Activated T-helper 1 cell treated with anti-CD3 and anti-CD28 coated beads, Interleukin-12 subunit alpha, Interleukin-12 subunit beta, Interleukin-2, Interleukin-4 antibody, amounts not matched to agents 30 ng/mL and 10 ng/mL and 1 ng/mL, durations not matched to agents 14 hours and 24 hours and 36 hours (primary cell): ENCODE results near the gene TMEM61. TPM values are rescaled to one million over a fixed set of nuclear protein-coding genes. Genes with fewer than 3 reads are reported as not detected.

Experiments
- DNase-seq: peaks from one replicate; pipeline ENCODE4 v3.0.0; 2021; ENCODE audit warnings: low spot score
- H3K27ac Mint-ChIP-seq: one replicate; pipeline ENCODE4 v1.8.0; 2021; ENCODE audit warnings: mild to moderate bottlenecking, mixed read lengths
- H3K27me3 Mint-ChIP-seq: one replicate; pipeline ENCODE4 v1.8.0; 2022; ENCODE audit warnings: mild to moderate bottlenecking, moderate library complexity, mixed read lengths; ENCODE audit not compliant: insufficient read depth
- H3K36me3 Mint-ChIP-seq: one replicate; pipeline ENCODE4 v1.8.0; 2021; ENCODE audit warnings: low read depth, mixed read lengths
- H3K4me1 Mint-ChIP-seq: one replicate; pipeline ENCODE4 v1.8.0; 2021; ENCODE audit warnings: low read depth, mixed read lengths
- H3K4me3 Mint-ChIP-seq: one replicate; pipeline ENCODE4 v1.8.0; 2021; ENCODE audit warnings: mild to moderate bottlenecking, moderate library complexity, mixed read lengths
- H3K9me3 Mint-ChIP-seq: one replicate; pipeline ENCODE4 v1.8.0; 2021; ENCODE audit warnings: mixed read lengths
- intact Hi-C: fragments of 100-400 bp; cut with micrococcal nuclease; formaldehyde crosslinking; loops from one replicate; pipeline ENCODE4 v1.15.1; 2024
- total RNA-seq: library from RNA; stranded (reverse); gene quantifications from 2 replicates; pipeline ENCODE4 v1.2.3, GENCODE V29; 2022

The TMEM61 gene
- total RNA-seq, 1 donor from 2014 or later = not detected

- no peaks in the 10 kb centered on the region for H3K36me3 Mint-ChIP-seq
- peaks cover 13% of the 10 kb centered on the region for H3K27me3 Mint-ChIP-seq
- peaks cover 19% of the 10 kb centered on the region for H3K4me1 Mint-ChIP-seq
- DNase-seq = no peak
- no peaks in the 10 kb centered on the region for H3K9me3 Mint-ChIP-seq
- H3K4me3 Mint-ChIP-seq = no peak overlapping the region
- intact Hi-C loops = loop anchor here (10.0 kb wide), 1 partner anchor 177 kb away; no protein-coding TSS in a partner anchor
- H3K27ac Mint-ChIP-seq = no peak overlapping the region
Measured at GRCh38 chr1:54991939-54992338, 11.5 kb downstream of the TMEM61 start.

GRCh38 chr1:54993140-54993539 lies 12.7 kb downstream of the TMEM61 start:
- no peak overlapping the region for H3K4me3 Mint-ChIP-seq
- no peak for DNase-seq
- H3K9me3 Mint-ChIP-seq = no peaks in the 10 kb centered on the region
- peaks cover 19% of the 10 kb centered on the region for H3K4me1 Mint-ChIP-seq
- intact Hi-C loops = loop anchor here (10.0 kb wide), 1 partner anchor 178 kb away; no protein-coding TSS in a partner anchor
- H3K36me3 Mint-ChIP-seq = no peaks in the 10 kb centered on the region
- peaks cover 21% of the 10 kb centered on the region for H3K27me3 Mint-ChIP-seq
- no peak overlapping the region for H3K27ac Mint-ChIP-seq

- intact Hi-C loops = loop anchor here (2.0 to 10.0 kb wide), 2 partner anchors 28 to 180 kb away; no protein-coding TSS in a partner anchor
- Mint-ChIP-seq H3K27ac (no peak overlapping the region), H3K4me3 (no peak overlapping the region), H3K9me3 (no peaks in the 10 kb centered on the region), H3K36me3 (no peaks in the 10 kb centered on the region), H3K27me3 (peaks cover 21% of the 10 kb centered on the region), H3K4me1 (peaks cover 19% of the 10 kb centered on the region)
- no peak for DNase-seq
Measured at GRCh38 chr1:54994355-54994990, 14.0 kb downstream of the TMEM61 start.

- Mint-ChIP-seq H3K27me3 (peaks cover 25% of the 10 kb centered on the region), H3K9me3 (no peaks in the 10 kb centered on the region), H3K36me3 (no peaks in the 10 kb centered on the region), H3K4me1 (peaks cover 19% of the 10 kb centered on the region), H3K27ac (no peak overlapping the region), H3K4me3 (no peak overlapping the region)
- DNase-seq = no peak
- intact Hi-C loops = loop anchor here (2.0 to 10.0 kb wide), 3 partner anchors 28 to 323 kb away; no protein-coding TSS in a partner anchor
Measured at GRCh38 chr1:54995013-54995760, 14.8 kb downstream of the TMEM61 start.

- Mint-ChIP-seq H3K27ac (no peak overlapping the region), H3K4me1 (peaks cover 19% of the 10 kb centered on the region), H3K36me3 (no peaks in the 10 kb centered on the region), H3K9me3 (no peaks in the 10 kb centered on the region), H3K4me3 (peak overlapping the region; percentile 19), H3K27me3 (peaks cover 27% of the 10 kb centered on the region)
- intact Hi-C loops = loop anchor here (1.0 to 10.0 kb wide), 5 partner anchors 27 to 324 kb away; no protein-coding TSS in a partner anchor
- peak; percentile 35 for DNase-seq
Measured at GRCh38 chr1:54995835-54996234, 15.4 kb downstream of the TMEM61 start.

GRCh38 chr1:54996359-54996868 lies 16.0 kb downstream of the TMEM61 start:
- H3K4me3 Mint-ChIP-seq = peak overlapping the region; percentile 19
- H3K9me3 Mint-ChIP-seq = no peaks in the 10 kb centered on the region
- peak; percentile 70 for DNase-seq
- H3K27me3 Mint-ChIP-seq = peaks cover 27% of the 10 kb centered on the region
- intact Hi-C loops = loop anchor here (1.0 to 10.0 kb wide), 4 partner anchors 46 to 324 kb away; no protein-coding TSS in a partner anchor
- no peaks in the 10 kb centered on the region for H3K36me3 Mint-ChIP-seq
- H3K27ac Mint-ChIP-seq = no peak overlapping the region
- peaks cover 19% of the 10 kb centered on the region for H3K4me1 Mint-ChIP-seq

- no peak for DNase-seq
- intact Hi-C loops = loop anchor here (1.0 to 10.0 kb wide), 4 partner anchors 47 to 325 kb away; no protein-coding TSS in a partner anchor
- Mint-ChIP-seq H3K36me3 (no peaks in the 10 kb centered on the region), H3K4me3 (peak overlapping the region; percentile 41), H3K9me3 (no peaks in the 10 kb centered on the region), H3K27ac (no peak overlapping the region), H3K27me3 (peaks cover 25% of the 10 kb centered on the region), H3K4me1 (peaks cover 19% of the 10 kb centered on the region)
Measured at GRCh38 chr1:54996869-54997710, 16.7 kb downstream of the TMEM61 start.

GRCh38 chr1:54997711-54997986 lies 17.2 kb downstream of the TMEM61 start:
- H3K9me3 Mint-ChIP-seq = no peaks in the 10 kb centered on the region
- no peak overlapping the region for H3K27ac Mint-ChIP-seq
- no peak for DNase-seq
- H3K4me3 Mint-ChIP-seq = no peak overlapping the region
- intact Hi-C loops = loop anchor here (5.0 to 10.0 kb wide), 2 partner anchors 183 to 325 kb away; no protein-coding TSS in a partner anchor
- no peaks in the 10 kb centered on the region for H3K36me3 Mint-ChIP-seq
- H3K4me1 Mint-ChIP-seq = peaks cover 19% of the 10 kb centered on the region
- H3K27me3 Mint-ChIP-seq = peaks cover 25% of the 10 kb centered on the region

- DNase-seq = no peak
- H3K4me1 Mint-ChIP-seq = peaks cover 19% of the 10 kb centered on the region
- no peak overlapping the region for H3K27ac Mint-ChIP-seq
- no peak overlapping the region for H3K4me3 Mint-ChIP-seq
- no peaks in the 10 kb centered on the region for H3K9me3 Mint-ChIP-seq
- peaks cover 25% of the 10 kb centered on the region for H3K27me3 Mint-ChIP-seq
- intact Hi-C loops = loop anchor here (5.0 to 10.0 kb wide), 2 partner anchors 183 to 326 kb away; no protein-coding TSS in a partner anchor
- H3K36me3 Mint-ChIP-seq = no peaks in the 10 kb centered on the region
Measured at GRCh38 chr1:54998100-54998499, 17.7 kb downstream of the TMEM61 start.

- intact Hi-C loops = loop anchor here (5.0 to 10.0 kb wide), 2 partner anchors 184 to 326 kb away; no protein-coding TSS in a partner anchor
- DNase-seq = no peak
- H3K4me1 Mint-ChIP-seq = peaks cover 19% of the 10 kb centered on the region
- peaks cover 25% of the 10 kb centered on the region for H3K27me3 Mint-ChIP-seq
- H3K9me3 Mint-ChIP-seq = no peaks in the 10 kb centered on the region
- H3K4me3 Mint-ChIP-seq = no peak within 1 kb of the TSS
- no peaks in the 10 kb centered on the region for H3K36me3 Mint-ChIP-seq
- H3K27ac Mint-ChIP-seq = no peak within 1 kb of the TSS
Measured at GRCh38 chr1:54998677-54999076, 18.2 kb downstream of the TMEM61 start, which contains the start of gene BSND. TSS of gene BSND (plus strand) at chr1:54998933. CDS start at chr1:54999187, 254 bp downstream.

GRCh38 chr1:55000110-55001085 lies 20.0 kb downstream of the TMEM61 start:
- Mint-ChIP-seq H3K36me3 (no peaks in the 10 kb centered on the region), H3K4me1 (peaks cover 12% of the 10 kb centered on the region), H3K27ac (no peak overlapping the region), H3K4me3 (no peak overlapping the region), H3K27me3 (peaks cover 21% of the 10 kb centered on the region), H3K9me3 (no peaks in the 10 kb centered on the region)
- DNase-seq = no peak
- intact Hi-C loops = no loop called here
